ENCODE measurements around the gene EVX1. TPM values are rescaled to one million over a fixed set of nuclear protein-coding genes. Genes with fewer than 3 reads are reported as not detected.

The EVX1 gene
- total RNA-seq, 1 experiment from 2014 or later: not detected

DNA sequence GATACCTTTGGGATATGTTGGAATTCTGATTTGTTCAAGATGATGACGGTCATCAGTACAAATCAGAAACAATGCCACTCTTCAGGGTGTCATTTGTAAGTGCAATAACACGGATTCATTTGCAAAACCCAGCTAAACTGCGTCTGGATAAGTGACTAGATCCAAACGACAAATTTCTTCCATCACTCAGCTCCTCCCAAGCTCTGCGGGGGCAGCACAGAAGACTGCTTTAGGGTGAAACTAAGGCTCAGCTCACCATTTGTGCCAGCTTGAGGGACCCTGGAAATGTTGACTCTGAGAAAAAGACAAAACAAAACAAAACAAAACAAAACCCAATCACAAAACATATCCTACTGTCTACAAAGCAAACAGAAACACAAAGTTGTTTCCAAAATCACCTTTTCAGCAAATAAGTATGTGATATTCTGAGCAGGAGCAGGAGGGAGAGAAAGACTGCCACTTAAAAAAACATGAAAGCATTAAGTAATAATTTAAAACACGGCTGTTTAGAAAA lies 8.0 kb downstream of the EVX1 start:
- no peak for DNase-seq
- H3K27ac Mint-ChIP-seq (ENCODE audit: unreplicated experiment): no peak overlapping the region
- POLR2A ChIA-PET: no interaction called here
- H3K36me3 Mint-ChIP-seq (ENCODE audit: insufficient read depth, unreplicated experiment): no peaks in the 10 kb centered on the region
- Histone ChIP-seq H3K4me1 (no peaks in the 10 kb centered on the region), H3K27me3 (replicated peaks; ENCODE audit: control insufficient read depth, insufficient read depth, low read length) (no peaks in the 10 kb centered on the region), H3K4me3 (ENCODE audit: low read depth, low read length) (no peak overlapping the region), H3K9me3 (no peaks in the 10 kb centered on the region), H3K36me3 (ENCODE audit: control insufficient read depth, insufficient read depth, low read length) (no peaks in the 10 kb centered on the region)
- no peaks in the 10 kb centered on the region for H3K9me3 Mint-ChIP-seq (ENCODE audit: unreplicated experiment)
- no peak overlapping the region for H3K4me3 Mint-ChIP-seq (ENCODE audit: unreplicated experiment)
- H3K4me1 Mint-ChIP-seq (ENCODE audit: low read depth, unreplicated experiment): no peaks in the 10 kb centered on the region
- TF ChIP-seq, protein P1, sequence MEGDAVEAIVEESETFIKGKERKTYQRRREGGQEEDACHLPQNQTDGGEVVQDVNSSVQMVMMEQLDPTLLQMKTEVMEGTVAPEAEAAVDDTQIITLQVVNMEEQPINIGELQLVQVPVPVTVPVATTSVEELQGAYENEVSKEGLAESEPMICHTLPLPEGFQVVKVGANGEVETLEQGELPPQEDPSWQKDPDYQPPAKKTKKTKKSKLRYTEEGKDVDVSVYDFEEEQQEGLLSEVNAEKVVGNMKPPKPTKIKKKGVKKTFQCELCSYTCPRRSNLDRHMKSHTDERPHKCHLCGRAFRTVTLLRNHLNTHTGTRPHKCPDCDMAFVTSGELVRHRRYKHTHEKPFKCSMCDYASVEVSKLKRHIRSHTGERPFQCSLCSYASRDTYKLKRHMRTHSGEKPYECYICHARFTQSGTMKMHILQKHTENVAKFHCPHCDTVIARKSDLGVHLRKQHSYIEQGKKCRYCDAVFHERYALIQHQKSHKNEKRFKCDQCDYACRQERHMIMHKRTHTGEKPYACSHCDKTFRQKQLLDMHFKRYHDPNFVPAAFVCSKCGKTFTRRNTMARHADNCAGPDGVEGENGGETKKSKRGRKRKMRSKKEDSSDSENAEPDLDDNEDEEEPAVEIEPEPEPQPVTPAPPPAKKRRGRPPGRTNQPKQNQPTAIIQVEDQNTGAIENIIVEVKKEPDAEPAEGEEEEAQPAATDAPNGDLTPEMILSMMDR (IDR thresholded peaks at IDR 0.05; ENCODE audit: insufficient read depth in 1 of 2, low read depth in 1 of 2, low read length in 1 of 2, severe bottlenecking in 1 of 2, unreplicated experiment in 1 of 2): no peak
- intact Hi-C loops (cut with micrococcal nuclease; ENCODE audit: unreplicated experiment): no loop called here
- BruUV-seq (replicated peaks): no TSS peak
- CTCF ChIA-PET: no interaction called here
- no peaks in the 10 kb centered on the region for H3K27me3 Mint-ChIP-seq (ENCODE audit: insufficient read depth, unreplicated experiment)

DNA sequence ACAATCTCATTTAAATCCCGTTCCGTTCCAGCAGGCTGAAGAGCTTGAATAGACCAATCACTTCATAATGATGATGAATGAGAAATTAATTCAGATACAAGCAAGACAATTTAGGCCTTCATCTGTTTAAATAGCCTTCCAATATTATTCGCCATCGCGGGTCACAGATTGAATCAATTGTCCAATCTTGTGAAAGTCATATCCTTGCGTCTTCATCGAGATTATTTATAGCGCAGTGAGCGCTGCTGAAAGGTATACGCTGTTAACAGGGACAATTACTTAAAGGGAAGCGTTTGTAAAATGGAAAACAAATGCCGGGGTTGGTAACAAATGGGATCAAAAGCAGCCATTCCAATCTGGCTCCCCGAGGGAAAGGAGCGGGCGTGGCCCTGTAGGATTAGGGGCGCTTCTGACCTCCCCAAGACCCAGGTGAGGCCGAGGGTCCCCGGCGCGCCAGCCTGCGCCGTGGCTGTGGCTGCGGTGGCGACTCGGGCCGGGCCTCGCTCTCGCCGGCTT lies 8.6 kb downstream of the EVX1 start:
- intact Hi-C loops (cut with micrococcal nuclease; ENCODE audit: unreplicated experiment): no loop called here
- no TSS peak for BruUV-seq (replicated peaks)
- Mint-ChIP-seq H3K36me3 (ENCODE audit: insufficient read depth, unreplicated experiment) (no peaks in the 10 kb centered on the region), H3K27me3 (ENCODE audit: insufficient read depth, unreplicated experiment) (no peaks in the 10 kb centered on the region), H3K9me3 (ENCODE audit: unreplicated experiment) (no peaks in the 10 kb centered on the region), H3K4me1 (ENCODE audit: low read depth, unreplicated experiment) (no peaks in the 10 kb centered on the region), H3K27ac (ENCODE audit: unreplicated experiment) (no peak overlapping the region), H3K4me3 (ENCODE audit: unreplicated experiment) (no peak overlapping the region)
- Histone ChIP-seq H3K27me3 (replicated peaks; ENCODE audit: control insufficient read depth, insufficient read depth, low read length) (no peaks in the 10 kb centered on the region), H3K4me1 (no peaks in the 10 kb centered on the region), H3K36me3 (ENCODE audit: control insufficient read depth, insufficient read depth, low read length) (no peaks in the 10 kb centered on the region), H3K9me3 (no peaks in the 10 kb centered on the region), H3K4me3 (ENCODE audit: low read depth, low read length) (no peak overlapping the region)
- ChIA-PET POLR2A (no interaction called here), CTCF (no interaction called here)
- DNase-seq: no peak
- TF ChIP-seq, protein P1 (IDR thresholded peaks at IDR 0.05; ENCODE audit: insufficient read depth in 1 of 2, low read depth in 1 of 2, low read length in 1 of 2, severe bottlenecking in 1 of 2, unreplicated experiment in 1 of 2): no peak

DNA sequence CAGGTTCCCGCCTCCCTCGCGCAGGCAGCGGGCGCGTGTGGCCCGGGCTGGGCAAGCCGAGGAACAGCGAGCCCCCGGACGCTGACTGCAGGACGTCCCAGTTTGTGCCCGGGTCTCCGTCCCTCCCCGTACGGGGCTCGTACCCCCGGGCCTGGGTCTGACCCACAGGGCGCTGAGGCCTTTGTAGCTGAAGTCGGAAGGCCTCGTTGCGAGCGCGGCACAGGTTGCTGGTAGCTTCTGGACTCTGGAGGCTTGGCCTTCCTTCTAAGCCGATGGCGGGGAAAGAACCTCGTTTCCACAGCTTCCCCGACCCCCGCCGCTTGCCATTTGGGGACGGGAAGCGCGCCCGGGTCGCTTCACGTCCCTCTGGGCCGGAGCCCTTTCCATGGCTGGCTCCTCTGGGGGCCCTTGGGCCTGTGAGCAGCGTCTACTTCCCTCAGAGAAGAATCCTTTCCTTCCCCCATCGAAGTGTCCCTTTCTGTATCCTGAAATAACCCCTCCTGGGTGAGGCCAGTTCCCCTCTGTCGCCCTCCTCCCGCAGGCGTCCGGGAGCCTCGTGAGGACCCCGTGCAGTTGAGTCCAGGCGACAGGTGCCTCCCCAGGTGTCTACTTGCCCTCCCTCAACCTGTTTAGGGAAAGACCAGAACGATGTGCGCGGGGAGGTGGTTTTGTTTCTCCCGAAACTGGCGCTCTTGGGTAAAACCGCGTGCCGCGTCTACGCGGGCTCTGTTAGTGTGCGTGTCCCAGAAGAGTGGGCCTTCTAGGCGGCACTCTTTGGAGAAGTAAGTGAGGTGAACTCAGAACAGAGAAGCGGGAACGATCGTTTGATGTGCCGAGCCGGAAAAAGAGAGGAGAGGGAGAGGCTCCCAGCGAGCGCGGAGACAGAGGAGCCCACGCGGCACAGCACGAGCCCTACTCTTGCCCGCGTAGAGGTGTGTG lies 9.3 kb downstream of the EVX1 start:
- Mint-ChIP-seq H3K27ac (ENCODE audit: unreplicated experiment) (no peak overlapping the region), H3K36me3 (ENCODE audit: insufficient read depth, unreplicated experiment) (no peaks in the 10 kb centered on the region), H3K4me1 (ENCODE audit: low read depth, unreplicated experiment) (peaks cover 5% of the 10 kb centered on the region), H3K4me3 (ENCODE audit: unreplicated experiment) (no peak overlapping the region), H3K9me3 (ENCODE audit: unreplicated experiment) (no peaks in the 10 kb centered on the region), H3K27me3 (ENCODE audit: insufficient read depth, unreplicated experiment) (no peaks in the 10 kb centered on the region)
- H3K36me3 ChIP-seq (ENCODE audit: control insufficient read depth, insufficient read depth, low read length): no peaks in the 10 kb centered on the region
- no peaks in the 10 kb centered on the region for H3K9me3 ChIP-seq
- no peaks in the 10 kb centered on the region for H3K27me3 ChIP-seq (replicated peaks; ENCODE audit: control insufficient read depth, insufficient read depth, low read length)
- peaks cover 2% of the 10 kb centered on the region; the same call in 1 of the 2 replicates for H3K4me1 ChIP-seq
- CTCF ChIA-PET: no interaction called here
- TF ChIP-seq, protein P1 (IDR thresholded peaks at IDR 0.05; ENCODE audit: insufficient read depth in 1 of 2, low read depth in 1 of 2, low read length in 1 of 2, severe bottlenecking in 1 of 2, unreplicated experiment in 1 of 2): no peak
- no peak for DNase-seq
- no TSS peak for BruUV-seq (replicated peaks)
- POLR2A ChIA-PET: no interaction called here
- intact Hi-C loops (cut with micrococcal nuclease; ENCODE audit: unreplicated experiment): no loop called here
- H3K4me3 ChIP-seq (ENCODE audit: low read depth, low read length): no peak overlapping the region

All from Caco-2 (cell line).